Activated CD8-positive, alpha-beta memory T cell treated with anti-CD3 and anti-CD28 coated beads for 36 hours (primary cell): ENCODE measurements around the gene CPLANE1. TPM values are rescaled to one million over a fixed set of nuclear protein-coding genes. Genes with fewer than 3 reads are reported as not detected.
"Not testable (repeated sequence)": the region's sequence is repeated elsewhere in the genome, so short reads cannot be mapped to it uniquely, and the experiment has no call there.

ENCODE experiments used
- CTCF ChIA-PET: fragments of 350-600 bp; sonication (Branson Sonifier 250); formaldehyde crosslinking; loops from one replicate; lab custom pipeline; 2021; ENCODE audit warnings: antibody characterized with exemption; lab: Charles Lee
- POLR2A ChIA-PET: fragments of 350-600 bp; sonication (Branson Sonifier 250); formaldehyde crosslinking; loops from one replicate; lab custom pipeline; 2021; ENCODE audit warnings: antibody characterized with exemption; lab: Charles Lee
- total RNA-seq, 2 experiments: library from RNA; stranded (reverse); gene quantifications; one replicate each; pipeline ENCODE4 v1.2.3, GENCODE V29; 2021

The CPLANE1 gene
- total RNA-seq, 2 experiments from 2014 or later: 6.1 TPM

DNA sequence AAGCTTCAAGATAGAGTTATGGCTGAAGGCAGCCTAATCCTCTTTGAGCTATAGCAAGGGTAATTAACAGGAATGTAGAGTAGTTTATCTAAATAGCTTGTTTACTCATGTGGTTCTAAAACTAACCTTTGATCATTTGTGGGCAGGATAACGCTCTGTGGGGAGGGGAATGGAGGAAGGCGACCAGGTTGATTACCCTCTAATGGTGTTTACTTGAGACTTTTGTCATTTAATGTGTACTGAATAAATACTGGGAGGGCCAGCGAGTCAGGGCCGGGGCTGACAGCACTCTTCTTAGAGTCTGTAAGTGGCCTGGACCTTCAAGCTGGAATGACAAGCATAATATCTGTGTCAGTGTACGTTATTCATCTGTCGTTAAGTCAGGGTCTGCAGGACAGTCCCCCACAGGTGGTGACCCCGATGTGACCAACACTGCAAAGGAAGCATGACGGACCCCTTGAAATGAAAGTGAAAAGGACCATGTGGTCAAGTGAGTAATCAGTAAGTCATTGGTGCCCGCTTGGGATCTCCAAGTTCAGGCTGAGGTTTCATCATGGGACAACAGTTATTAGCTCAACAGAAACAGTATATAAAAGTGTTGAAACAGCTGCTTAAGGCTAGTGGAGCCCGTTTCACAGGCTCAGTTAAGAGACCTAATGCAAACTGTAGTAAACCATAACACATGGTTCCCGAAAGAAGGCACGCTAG is 162.6 kb downstream of the CPLANE1 start:
- ChIA-PET POLR2A (no interaction called here), CTCF (no interaction called here)

DNA sequence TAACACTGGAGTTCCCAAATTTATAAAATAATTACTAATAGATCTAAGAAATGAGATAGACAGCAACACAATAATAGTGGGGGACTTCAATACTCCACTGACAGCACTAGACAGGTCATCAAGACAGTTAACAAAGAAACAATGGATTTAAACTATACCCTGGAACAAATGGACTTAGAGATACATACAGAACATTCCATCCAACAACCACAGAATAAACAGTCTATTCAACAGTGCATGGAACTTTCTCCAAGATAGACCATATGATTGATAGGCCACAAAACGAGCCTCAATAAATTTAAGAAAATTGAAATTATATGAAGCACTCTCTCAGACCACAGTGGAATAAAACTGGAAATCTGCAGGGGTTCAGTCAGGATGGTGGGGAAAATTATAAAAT is 163.2 kb downstream of the CPLANE1 start:
- POLR2A ChIA-PET, CTCF ChIA-PET: not testable (repeated sequence)

DNA sequence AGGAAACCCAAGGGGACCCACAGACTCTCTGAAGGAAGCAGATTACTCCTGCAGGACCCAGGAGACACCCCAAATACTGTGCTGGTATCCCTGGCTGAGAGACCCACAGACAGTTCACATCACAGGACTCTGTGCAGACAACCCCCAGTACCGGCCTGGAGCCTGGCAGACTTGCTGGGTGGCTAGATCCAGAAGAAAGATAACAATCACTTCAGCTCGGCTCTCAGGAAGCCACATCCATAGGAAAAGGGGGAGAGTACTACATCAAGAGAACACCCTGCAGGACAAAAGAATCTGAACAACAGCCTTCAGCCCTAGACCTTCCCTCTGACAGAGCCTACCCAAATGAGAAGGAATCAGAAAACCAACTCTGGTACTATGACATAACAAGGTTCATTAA is 166.2 kb downstream of the CPLANE1 start:
- CTCF ChIA-PET, POLR2A ChIA-PET: not testable (repeated sequence)

DNA sequence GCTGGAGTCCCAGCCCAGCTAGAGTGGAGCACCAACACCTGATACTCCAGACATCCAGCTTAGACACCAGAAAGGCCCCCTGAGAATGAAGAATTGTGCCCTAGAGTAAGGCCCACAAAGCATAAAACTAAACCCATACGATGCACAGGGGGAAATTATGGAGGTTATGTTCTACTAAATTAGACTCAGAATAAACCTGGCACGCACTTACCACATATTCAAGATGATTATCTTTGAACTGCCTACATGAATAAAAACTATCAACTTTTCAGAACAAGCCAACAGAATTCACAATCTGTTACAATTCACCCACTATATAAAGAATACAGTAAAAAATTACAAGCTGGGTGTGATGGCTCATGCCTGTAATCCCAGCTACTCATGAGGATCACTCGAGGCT is 168.5 kb downstream of the CPLANE1 start:
- ChIA-PET CTCF (interaction anchor here (0.6 kb wide), 1 partner anchor 53 kb away, joined by 3 read pairs; no protein-coding TSS in a partner anchor), POLR2A (interaction anchor here (0.6 kb wide), 1 partner anchor 218 kb away, joined by 5 read pairs; no protein-coding TSS in a partner anchor)

DNA sequence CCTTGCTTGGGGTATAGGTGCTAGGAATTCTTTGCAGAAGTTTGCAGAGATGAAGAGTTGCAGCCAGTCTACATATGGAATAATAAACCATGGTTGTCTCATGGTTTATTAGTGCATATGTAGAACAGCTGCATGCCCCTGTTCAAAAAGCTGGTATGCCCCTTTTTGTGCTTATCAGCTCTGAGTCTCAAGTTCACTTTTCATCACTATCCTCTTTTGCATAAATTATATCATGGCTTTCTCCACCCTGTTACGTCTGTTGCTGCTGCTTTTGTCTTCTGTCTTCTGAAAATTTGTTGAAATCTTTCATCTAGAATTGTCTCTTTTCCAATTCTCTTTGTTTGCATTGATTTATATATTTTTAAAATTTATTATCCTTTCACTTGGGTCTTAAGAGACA is 172.0 kb downstream of the CPLANE1 start:
- ChIA-PET POLR2A (no interaction called here), CTCF (no interaction called here)

DNA sequence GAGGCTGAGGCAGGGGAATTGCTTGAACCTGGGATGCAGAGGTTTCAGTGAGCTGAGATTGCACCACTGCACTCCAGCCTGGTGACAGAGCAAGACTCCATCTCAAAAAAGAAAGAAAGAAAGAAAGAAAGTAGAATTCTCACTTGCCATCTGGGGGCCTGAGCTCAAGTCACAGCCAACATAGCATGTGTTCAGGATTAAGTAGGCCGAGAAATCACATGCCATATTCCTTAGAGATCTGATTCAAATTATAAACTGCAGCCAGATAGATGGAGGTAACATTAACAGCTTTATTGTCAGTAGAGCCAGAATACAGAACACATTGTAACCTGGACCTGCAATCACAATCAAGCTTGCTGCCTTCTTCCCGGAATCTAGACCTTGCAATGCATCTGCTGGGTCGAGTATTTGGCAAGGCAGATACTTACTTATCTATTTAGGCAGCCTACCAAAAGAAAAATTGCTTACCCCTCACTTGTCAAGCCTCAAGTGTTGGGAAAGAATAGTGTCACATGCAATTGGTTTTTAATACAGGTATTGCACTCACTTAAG is 173.7 kb downstream of the CPLANE1 start:
- CTCF ChIA-PET: no interaction called here
- POLR2A ChIA-PET: no interaction called here

DNA sequence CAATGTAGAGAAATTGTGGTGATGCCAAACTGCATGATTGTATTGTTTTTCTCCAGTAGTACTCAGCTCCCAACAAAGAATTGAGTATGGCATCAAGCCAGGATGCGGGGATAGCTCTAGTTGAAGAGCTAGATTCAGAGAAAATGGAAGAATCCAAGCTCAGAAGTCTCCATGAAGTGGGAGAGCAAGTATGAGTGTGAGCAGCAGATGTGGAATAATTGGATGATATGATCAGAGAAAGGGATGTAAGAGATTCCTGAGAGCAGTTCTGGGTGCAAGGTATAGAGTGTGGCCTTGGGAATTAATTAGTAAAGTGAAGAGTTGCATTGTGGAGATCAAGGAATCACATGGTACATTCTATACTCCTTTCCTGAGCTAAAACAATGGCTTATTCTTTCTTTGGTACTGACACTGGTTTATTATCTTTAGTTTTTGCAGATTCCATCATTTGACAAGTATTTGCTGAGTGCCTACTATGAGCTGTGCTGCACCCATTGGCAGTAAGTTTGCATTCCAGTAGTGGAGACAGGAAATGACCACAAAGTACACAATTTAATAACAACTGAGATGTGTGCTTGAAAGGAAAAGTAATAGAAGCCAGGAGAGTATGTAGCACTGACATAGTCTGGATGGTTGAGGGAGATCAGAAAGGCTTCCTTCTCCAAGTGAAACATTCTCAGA is 177.1 kb downstream of the CPLANE1 start:
- CTCF ChIA-PET: interaction anchor here (0.5 kb wide), 1 partner anchor 254 kb away, joined by 5 read pairs; no protein-coding TSS in a partner anchor
- POLR2A ChIA-PET: no interaction called here

DNA sequence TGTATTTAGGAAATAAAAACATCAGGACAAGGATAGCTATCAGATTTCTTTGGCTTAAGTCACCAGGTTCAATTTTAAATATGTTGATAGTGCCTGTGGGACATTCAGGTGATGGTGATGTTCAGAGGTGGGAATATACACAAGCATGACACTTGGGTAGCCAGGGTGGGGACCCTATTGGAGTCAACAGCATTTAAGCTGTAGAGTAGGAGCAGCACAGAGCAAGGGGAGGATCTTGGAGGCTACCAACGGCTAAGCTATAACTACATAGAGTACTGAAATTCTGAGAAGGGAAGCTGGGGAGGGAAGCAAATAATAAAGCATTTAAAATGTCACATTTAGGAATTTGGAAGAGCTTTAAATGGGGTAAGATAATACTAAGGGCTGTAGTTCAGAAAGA is 177.7 kb downstream of the CPLANE1 start:
- ChIA-PET CTCF (no interaction called here), POLR2A (no interaction called here)

DNA sequence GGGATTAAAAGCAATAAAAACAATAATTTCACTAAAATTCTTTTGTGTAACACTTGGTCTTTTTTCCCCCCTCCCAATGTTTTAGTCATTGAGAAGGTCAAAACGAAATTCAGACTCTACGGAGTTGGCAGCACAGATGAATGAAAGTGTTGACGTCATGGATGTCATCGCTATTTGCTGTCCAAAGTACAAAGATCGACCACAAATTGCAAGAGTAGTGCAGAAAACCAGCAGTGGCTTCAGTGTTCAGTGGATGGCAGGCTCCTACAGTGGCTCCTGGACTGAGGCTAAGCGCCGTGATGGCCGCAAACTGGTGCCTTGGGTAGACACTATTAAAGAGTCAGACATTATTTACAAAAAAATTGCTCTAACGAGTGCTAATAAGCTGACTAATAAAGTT is 184.7 kb downstream of the CPLANE1 start:
- ChIA-PET CTCF (no interaction called here), POLR2A (interaction anchor here (0.7 kb wide), 1 partner anchor 352 kb away, joined by 3 read pairs; no protein-coding TSS in a partner anchor)

DNA sequence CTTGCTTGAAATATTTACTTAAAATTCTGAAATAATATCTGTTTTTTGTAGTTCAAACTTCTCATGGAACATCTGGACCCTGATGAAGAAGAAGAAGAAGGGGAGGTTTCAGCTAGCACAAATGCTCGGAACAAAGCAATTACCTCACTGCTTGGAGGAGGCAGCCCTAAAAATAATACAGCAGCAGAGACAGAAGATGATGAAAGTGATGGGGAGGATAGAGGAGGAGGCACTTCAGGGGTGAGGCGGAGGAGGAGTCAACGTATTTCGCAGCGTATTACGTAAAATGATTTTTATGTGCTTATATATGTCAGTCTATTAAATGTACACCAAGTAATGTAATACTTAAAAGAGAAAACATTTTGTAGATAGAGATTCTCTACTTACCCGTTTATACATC is 185.4 kb downstream of the CPLANE1 start:
- ChIA-PET CTCF (no interaction called here), POLR2A (no interaction called here)

DNA sequence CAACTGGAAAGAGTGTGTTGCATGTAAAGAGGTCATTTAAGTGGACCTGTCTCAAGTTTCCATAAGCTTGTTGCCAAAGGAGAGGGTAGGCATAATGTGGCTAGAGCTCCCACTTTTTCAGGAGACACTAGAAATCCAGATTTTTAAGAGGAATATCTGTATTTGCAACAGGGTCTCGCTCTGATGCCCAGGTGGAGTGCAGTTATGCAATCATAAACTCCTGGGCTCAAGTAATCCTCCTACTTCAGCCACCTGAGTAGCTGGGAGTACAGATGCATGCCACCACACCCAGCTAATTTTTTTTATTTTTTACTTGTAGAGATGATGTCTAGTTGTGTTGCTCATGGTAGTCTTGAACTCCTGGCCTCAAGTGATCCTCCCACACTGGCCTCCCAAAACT is 189.1 kb downstream of the CPLANE1 start:
- POLR2A ChIA-PET: no interaction called here
- CTCF ChIA-PET: interaction anchor here (0.8 kb wide), 1 partner anchor 41 kb away, joined by 3 read pairs; no protein-coding TSS in a partner anchor

DNA sequence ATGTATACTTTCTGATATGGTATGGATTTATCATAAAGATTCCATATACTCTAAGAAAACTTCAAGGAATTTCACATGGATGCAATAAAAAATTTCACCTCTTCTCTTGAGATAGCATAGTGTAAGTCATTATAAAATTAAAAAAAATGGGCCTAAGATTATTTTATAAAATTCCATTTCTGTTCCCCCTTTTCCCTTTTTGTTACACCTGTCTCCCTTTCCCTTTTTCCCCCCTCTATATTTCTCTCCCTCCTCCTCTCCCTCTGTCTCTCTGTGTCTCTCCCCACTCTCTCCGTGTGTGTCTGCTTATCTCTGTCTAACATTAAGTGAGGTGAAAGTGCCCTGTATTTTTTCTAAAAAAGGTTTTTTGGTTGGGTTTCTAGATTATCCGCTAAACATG is 192.4 kb downstream of the CPLANE1 start:
- CTCF ChIA-PET: no interaction called here
- POLR2A ChIA-PET: no interaction called here

Other genes starting within 250 kb of the CPLANE1 start
- gene NUP155, start 121.7 kb upstream of the CPLANE1 start, total RNA-seq: 100 to 1,000 TPM in 1 of 2 experiments, 10 to 100 TPM in 1; 99.3 to 102 TPM
- 10 to 100 TPM; 35.6 to 35.7 TPM for gene WDR70, start 129.9 kb upstream of the CPLANE1 start, total RNA-seq